Aorta (tissue), 5 donors: Measurements from ENCODE around the gene CACNA1B. TPM values are rescaled to one million over a fixed set of nuclear protein-coding genes. Genes with fewer than 3 reads are reported as not detected.
A peak's percentile ranks its signal among the peaks of the same experiment; 100 is the strongest.

Experiments used
- ATAC-seq: fragments of 200-7000 bp; cut with Tn5 transposase; one replicate; pipeline ENCODE4 v1.9.1; 2022; ENCODE audit warnings: moderate library complexity; ENCODE audit not compliant: low FRiP score
- DNase-seq, 2 donors: peaks; one replicate each; pipeline ENCODE4 v3.0.0-alpha.2; 2020
- H3K27ac ChIP-seq, 2 donors: one replicate each; pipeline ENCODE4 v1.5.1; 2013; ENCODE audit warnings: low read length in 2 of 2, mild to moderate bottlenecking in 2 of 2, moderate library complexity in 2 of 2, control low read depth in 1 of 2, inconsistent platforms in 1 of 2, low read depth in 1 of 2
- H3K27me3 ChIP-seq, 2 donors: one replicate each; pipeline ENCODE4 v1.6.1; 2013; ENCODE audit warnings: control low read depth in 1 of 2, low read length in 1 of 2, mild to moderate bottlenecking in 1 of 2, moderate library complexity in 1 of 2; ENCODE audit not compliant: insufficient read depth in 2 of 2, control insufficient read depth in 1 of 2
- H3K36me3 ChIP-seq, 2 donors: one replicate each; pipeline ENCODE4 v1.6.1; 2013; ENCODE audit warnings: control low read depth in 1 of 2, low read length in 1 of 2, mild to moderate bottlenecking in 1 of 2; ENCODE audit not compliant: insufficient read depth in 2 of 2, control insufficient read depth in 1 of 2
- H3K4me1 ChIP-seq, 2 donors: one replicate each; pipeline ENCODE4 v1.6.1; 2013; ENCODE audit warnings: low read length in 2 of 2, control low read depth in 1 of 2, mild to moderate bottlenecking in 1 of 2, moderate library complexity in 1 of 2; ENCODE audit not compliant: insufficient read depth in 2 of 2, control insufficient read depth in 1 of 2
- H3K4me3 ChIP-seq, 2 donors: one replicate each; pipeline ENCODE4 v1.5.1; 2013; ENCODE audit warnings: low read length in 2 of 2, control low read depth in 1 of 2, mild to moderate bottlenecking in 1 of 2
- H3K9me3 ChIP-seq: one replicate; pipeline ENCODE4 v1.6.1; 2013; ENCODE audit warnings: mild to moderate bottlenecking, low read length; ENCODE audit not compliant: control insufficient read depth
- WGBS, 2 donors: extraction: QIAGEN DNeasy Blood & Tissue Kit; methylation state at CpG; one replicate each; pipeline ENCODE4 v1.1.7; 2013; 5-methylcytosine and 5-hydroxymethylcytosine counted together
- intact Hi-C, 2 donors: fragments of 100-400 bp; cut with DNase I; formaldehyde crosslinking; loops; one replicate each; pipeline versions ENCODE4 v1.14.2 to v1.15.0; 2022
- polyA plus RNA-seq, 2 donors: library from polyadenylated mRNA; stranded (reverse); fragments of 200-250 nt; gene quantifications; one replicate each; pipeline ENCODE4 v1.2.3, GENCODE V29; 2013
- total RNA-seq, 2 donors: library from RNA; stranded (reverse); fragmentation: NEBNext Ultra II Directional; extraction: Animal tissue kit (Norgen Biotek cat#: 25700); gene quantifications; one replicate each; pipeline ENCODE4 v1.2.1, GENCODE V29; 2021
- donor health status: healthy with polysubstance abuse.
- donor health status: Bipolar disorder and iron deficiency.
- donor health status: DM: no; HTN: no; CAD: no.
- donor health status: DM: no; HTN: no; CAD: no.
- donor health status: DM: yes; HTN: yes; CAD: no.

Gene CACNA1B
- total and polyA plus RNA-seq, 4 donors, result under 0.01 to 0.05 (median 0.03) TPM; not detected in 1

DNA sequence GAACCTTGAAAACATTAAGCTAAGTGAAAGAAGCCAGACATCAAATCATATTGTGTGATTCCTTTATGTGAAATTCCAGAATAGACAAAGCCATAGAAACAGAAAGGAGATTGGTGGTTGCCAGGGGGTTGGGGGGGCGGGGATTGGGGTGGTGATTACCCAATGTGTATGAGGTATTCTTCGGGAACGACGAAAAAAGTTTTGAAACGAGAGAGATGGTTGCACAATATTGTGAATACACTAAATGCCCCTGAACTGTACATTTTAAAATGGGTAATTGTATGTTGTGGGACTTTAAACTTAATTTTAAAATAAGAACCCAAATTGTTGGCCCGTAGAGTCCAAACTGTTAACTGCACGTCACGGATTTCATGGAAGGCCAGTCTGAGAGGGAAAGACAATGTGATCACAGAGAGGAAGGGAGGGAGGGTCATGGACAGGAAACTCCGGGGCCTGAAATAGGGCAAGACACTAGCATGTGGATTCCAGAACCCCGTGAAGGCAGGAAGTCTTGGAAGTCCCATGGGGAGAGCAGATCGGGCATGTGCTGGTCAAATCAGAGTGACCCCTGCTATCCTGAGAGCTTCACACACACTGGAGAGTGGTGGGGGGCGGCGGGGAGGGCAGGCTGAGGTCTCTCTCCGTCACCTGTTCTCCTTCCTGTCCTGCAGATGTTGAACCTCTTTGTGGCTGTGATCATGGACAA lies 218.4 kb downstream of the CACNA1B start:
- Histone ChIP-seq H3K36me3 (no peaks in the 10 kb centered on the region), H3K4me3 (no peak overlapping the region), H3K9me3 (peaks cover 2% of the 10 kb centered on the region), H3K27ac (no peak overlapping the region), H3K4me1 (no peaks in the 10 kb centered on the region), H3K27me3 (no peaks in the 10 kb centered on the region)
- peak in 1 of 2 donors; percentile 39 for DNase-seq
- intact Hi-C loops, result no loop called here
- ATAC-seq, result no peak
- WGBS, 2 donors, result 73 to 78% methylated on average over 14 of the region's 14 CpGs

DNA sequence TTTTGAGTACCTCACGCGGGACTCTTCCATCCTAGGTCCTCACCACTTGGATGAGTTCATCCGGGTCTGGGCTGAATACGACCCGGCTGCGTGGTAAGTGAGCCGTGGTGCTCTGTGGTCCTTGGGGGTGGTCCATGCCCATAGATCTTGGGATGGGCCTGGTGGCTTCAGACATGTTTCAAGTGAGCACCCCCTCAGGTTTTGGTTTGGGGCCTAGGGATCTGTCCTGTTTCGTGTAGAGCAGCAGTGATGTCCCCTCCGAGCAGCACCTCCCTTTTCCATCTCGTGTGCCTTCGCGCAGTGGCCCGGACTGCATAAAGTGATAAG lies 218.9 kb downstream of the CACNA1B start:
- no peaks in the 10 kb centered on the region for H3K4me1 ChIP-seq
- intact Hi-C loops, result no loop called here
- peaks cover 2% of the 10 kb centered on the region for H3K9me3 ChIP-seq
- H3K27me3 ChIP-seq, result no peaks in the 10 kb centered on the region
- no peak overlapping the region for H3K27ac ChIP-seq
- H3K36me3 ChIP-seq, result no peaks in the 10 kb centered on the region
- 89 to 90% methylated on average over 13 of the region's 13 CpGs for WGBS, 2 donors
- H3K4me3 ChIP-seq, result no peak overlapping the region
- no peak for ATAC-seq
- DNase-seq, result peak in 1 of 2 donors; percentile 26

DNA sequence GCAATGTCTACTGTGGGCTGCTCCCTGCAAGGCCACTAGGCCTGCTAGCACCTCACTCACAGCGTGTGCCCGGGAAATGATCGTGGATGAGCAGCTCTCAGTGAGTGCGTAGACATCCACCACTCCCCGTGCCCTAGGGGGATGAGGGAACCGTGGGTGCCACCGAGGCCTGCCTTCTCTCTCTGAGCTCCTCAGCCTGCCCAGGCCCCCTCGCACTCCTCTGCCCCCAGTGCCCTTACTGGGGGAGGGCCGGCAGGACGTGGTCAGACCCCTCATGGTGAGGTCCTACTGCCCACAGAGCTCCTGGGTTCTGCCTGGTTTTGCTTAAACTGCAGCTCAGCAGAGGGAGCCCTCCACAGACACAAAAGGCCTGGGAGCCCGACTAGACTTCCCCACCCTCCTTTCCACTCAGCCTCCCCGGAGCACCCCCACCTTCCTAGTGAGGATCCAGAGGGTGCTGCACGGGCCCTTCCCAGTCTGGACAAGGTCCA lies 220.0 kb downstream of the CACNA1B start:
- WGBS, 2 donors, result 75 to 80% methylated on average over 13 of the region's 13 CpGs
- H3K36me3 ChIP-seq, result no peaks in the 10 kb centered on the region
- no peaks in the 10 kb centered on the region for H3K4me1 ChIP-seq
- peak in 1 of 2 donors; percentile 34 for DNase-seq
- no peaks in the 10 kb centered on the region for H3K9me3 ChIP-seq
- no peak overlapping the region for H3K4me3 ChIP-seq
- ATAC-seq, result no peak
- H3K27me3 ChIP-seq, result no peaks in the 10 kb centered on the region
- intact Hi-C loops, result no loop called here
- H3K27ac ChIP-seq, result no peak overlapping the region

DNA sequence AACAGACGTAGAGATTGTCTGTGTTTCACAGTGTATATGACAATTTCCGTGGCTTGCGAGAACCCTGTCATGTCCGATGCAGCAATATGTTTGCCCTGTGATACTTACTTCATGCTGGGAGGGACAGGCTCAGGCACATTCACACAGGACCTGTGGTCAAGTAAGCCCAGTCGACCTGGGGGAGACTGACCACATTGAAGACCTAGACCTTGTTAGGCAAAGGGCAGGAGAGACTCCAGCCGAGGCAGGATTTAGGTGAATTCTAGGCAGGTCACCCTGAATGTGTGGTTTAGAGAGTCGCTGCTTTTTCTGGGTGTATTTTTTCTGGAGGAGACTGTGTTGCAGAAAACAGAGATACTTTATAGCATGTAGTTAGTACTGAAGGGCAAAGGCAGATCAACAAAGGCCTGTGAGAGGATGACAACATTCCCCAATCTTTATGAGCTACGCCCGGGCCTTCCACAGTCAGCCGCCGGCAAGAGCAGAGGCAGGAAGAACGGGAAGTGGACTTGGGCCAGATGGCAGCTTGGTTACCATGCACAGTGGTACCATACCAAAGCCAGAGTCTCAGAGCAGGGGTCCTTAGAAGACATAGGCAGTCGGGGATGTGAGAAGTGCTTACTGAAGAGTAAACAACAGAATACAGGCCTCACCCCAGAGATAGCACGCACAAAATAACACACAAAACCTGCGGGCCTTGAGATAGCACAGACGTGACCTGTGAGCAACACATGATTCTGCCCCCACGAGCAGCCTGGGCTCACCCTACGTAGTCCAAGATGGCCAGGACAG lies 220.7 kb downstream of the CACNA1B start:
- ATAC-seq, result no peak
- Histone ChIP-seq H3K4me1 (no peaks in the 10 kb centered on the region), H3K4me3 (no peak overlapping the region), H3K9me3 (no peaks in the 10 kb centered on the region), H3K36me3 (no peaks in the 10 kb centered on the region), H3K27me3 (no peaks in the 10 kb centered on the region), H3K27ac (no peak overlapping the region)
- peak in 1 of 2 donors; percentile 27 for DNase-seq
- WGBS, 2 donors, result 74 to 82% methylated on average over 18 of the region's 18 CpGs
- intact Hi-C loops, result no loop called here

DNA sequence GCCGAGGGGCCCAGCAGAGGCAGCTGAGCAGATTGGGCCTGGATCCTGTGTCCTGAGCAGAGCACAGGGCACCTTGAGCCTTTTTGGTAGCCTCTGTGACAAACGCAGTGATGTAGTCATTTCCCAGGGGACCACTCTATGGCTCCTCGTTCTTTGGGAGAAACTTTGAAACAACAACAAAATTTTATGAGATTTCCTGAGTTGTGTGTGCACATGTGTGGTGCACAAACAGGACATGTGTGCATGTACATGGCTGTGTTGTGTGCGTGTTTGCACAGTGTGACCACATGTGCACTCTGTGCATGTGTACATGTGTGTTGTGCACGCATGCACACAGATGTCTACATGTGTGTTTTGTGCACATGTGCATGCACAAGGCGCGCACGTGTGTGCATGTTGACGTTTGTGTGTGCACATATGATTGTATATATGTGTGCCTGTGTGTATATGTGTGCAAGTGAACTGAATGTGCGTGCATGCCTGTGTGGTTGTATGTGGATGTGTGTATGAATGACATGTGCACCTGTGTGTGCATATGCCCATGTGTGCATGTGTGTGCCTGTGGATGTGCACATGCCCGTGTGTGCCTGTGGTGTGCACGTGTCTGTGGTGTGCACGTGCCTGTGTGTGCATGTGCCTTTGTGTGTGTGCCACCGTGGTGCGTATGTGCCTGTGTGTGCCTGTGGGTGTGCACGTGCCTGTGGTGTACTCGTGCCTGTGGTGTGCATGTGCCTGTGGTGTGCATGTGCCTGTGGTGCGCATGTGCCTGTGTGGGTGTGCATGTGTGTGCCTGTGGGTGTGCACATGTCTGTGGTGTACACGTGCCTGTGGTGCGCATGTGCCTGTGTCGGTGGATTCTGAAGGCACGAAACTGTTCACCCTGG lies 221.6 kb downstream of the CACNA1B start:
- Histone ChIP-seq H3K27me3 (no peaks in the 10 kb centered on the region), H3K27ac (no peak overlapping the region), H3K4me3 (no peak overlapping the region), H3K9me3 (no peaks in the 10 kb centered on the region), H3K36me3 (no peaks in the 10 kb centered on the region), H3K4me1 (no peaks in the 10 kb centered on the region)
- WGBS, 2 donors, result 88% methylated on average over 22 of the region's 22 CpGs
- ATAC-seq (no peak), DNase-seq (peak in 1 of 2 donors; percentile 63)
- intact Hi-C loops, result no loop called here

DNA sequence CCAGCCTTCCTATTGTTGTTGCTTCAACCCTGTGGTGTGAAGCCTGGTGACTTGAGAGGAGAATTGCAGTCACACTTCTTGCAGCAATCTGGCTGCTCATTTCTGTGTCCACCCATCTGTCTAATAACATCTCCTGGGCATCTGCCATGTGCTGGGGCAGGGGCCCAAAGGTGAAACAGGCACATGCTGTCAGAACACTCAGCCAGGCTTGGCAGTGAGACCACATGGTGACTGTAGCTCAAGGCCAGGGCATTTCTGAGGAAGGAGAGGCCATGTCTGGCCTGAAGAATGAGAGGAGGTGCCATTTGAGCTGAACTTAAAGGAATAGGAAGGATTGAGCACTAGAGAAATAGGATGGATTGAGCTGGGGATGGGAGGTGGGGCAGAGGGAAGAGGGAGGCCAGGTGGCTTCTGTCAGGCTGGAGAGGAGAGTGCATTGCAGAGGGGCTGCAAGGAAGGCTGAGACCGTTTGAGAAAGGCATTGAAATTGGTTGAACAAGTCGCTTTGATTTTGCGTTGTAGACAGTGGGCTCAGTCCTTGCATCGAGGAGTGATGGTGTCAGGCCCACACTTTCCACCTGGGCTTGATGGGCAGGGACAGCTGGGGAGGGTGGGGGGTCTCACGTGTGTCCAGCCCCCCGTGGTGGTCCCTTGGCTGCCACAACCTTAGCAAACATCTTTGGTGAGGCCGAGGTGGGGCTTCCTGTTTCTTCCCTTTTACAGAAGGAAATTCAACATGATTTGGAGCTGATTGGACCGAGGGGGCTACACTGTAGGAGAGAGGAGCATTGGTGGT lies 222.4 kb downstream of the CACNA1B start:
- ATAC-seq (no peak), DNase-seq (peak in 1 of 2 donors; percentile 44)
- Histone ChIP-seq H3K4me3 (no peak overlapping the region), H3K4me1 (no peaks in the 10 kb centered on the region), H3K27ac (no peak overlapping the region), H3K27me3 (no peaks in the 10 kb centered on the region), H3K36me3 (no peaks in the 10 kb centered on the region), H3K9me3 (no peaks in the 10 kb centered on the region)
- 70 to 75% methylated on average over 8 of the region's 8 CpGs for WGBS, 2 donors
- intact Hi-C loops, result no loop called here

DNA sequence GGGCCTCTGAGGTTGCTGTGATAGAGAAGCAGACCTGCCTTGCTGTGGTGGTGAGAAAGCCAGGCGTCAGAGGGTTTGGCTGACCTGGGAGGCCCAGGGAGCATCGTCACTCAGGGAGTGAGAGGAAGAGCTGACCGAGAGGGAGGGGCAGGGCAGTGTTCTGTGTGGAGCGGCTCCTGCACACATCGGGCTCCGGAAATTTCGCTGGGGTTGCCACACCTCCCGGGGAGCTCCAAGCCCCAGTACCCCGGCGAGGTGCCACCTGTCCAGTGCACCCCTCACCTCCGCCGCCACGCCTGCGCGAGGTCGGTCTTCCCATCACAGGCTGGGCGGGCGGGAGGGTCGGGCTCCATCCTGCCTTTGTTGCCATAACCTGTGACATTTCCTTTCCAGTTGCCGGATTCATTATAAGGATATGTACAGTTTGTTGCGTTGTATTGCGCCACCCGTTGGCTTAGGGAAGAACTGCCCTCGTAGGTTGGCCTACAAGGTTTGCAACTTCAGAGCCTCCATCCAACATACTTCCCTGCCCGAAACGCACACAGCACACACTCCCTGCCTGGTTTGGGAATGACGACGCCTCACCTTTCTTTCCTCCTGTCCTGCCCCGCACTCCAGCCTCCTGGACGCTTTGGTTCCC lies 223.2 kb downstream of the CACNA1B start:
- ATAC-seq (no peak), DNase-seq (peak in 1 of 2 donors; percentile 63)
- Histone ChIP-seq H3K27me3 (no peaks in the 10 kb centered on the region), H3K4me3 (no peak overlapping the region), H3K9me3 (no peaks in the 10 kb centered on the region), H3K27ac (no peak overlapping the region), H3K36me3 (no peaks in the 10 kb centered on the region), H3K4me1 (no peaks in the 10 kb centered on the region)
- 82 to 84% methylated on average over 30 of the region's 30 CpGs for WGBS, 2 donors
- intact Hi-C loops, result no loop called here
